ENCODE data around the gene KIF26A.

GRCh38 chr14:104200591-104200990 is 62.2 kb downstream of the KIF26A start:
- TF ChIP-seq CTCF (IDR thresholded peaks at IDR 0.05): no peak
- no peak for TF ChIP-seq POLR2AphosphoS5 (IDR thresholded peaks at IDR 0.05)
